GM13976 (cell line): Measurements from ENCODE around the gene AVPI1.

Experiments used
- DNase-seq: peaks from one replicate; pipeline ENCODE4 v3.0.0; 2012; ENCODE audit warnings: low spot score
- in situ Hi-C: fragments of 300-500 bp; cut with MboI; formaldehyde crosslinking; loops from one replicate; pipeline ENCODE4 v1.12.0; 2022; ENCODE audit warnings: low sequenced_read_pairs, mixed read lengths, inconsistent platforms; ENCODE audit not compliant: unreplicated experiment
- TF ChIP-seq, protein P1 (sequence below): IDR thresholded peaks from 2 replicates; pipeline ENCODE4 v1.5.1; 2012; ENCODE audit warnings: borderline replicate concordance, mild to moderate bottlenecking; ENCODE audit not compliant: insufficient read depth; ENCODE audit errors: extremely low read depth, missing control alignments, control extremely low read depth

The AVPI1 gene

GRCh38 chr10:97713339-97713825, 26.3 kb upstream of the AVPI1 start, which contains the start of gene MARVELD1:
Gene MARVELD1, plus strand, starts transcription at chr10:97713730. Its CDS starts 147 bp downstream, at chr10:97713877.
- TF ChIP-seq, protein P1, sequence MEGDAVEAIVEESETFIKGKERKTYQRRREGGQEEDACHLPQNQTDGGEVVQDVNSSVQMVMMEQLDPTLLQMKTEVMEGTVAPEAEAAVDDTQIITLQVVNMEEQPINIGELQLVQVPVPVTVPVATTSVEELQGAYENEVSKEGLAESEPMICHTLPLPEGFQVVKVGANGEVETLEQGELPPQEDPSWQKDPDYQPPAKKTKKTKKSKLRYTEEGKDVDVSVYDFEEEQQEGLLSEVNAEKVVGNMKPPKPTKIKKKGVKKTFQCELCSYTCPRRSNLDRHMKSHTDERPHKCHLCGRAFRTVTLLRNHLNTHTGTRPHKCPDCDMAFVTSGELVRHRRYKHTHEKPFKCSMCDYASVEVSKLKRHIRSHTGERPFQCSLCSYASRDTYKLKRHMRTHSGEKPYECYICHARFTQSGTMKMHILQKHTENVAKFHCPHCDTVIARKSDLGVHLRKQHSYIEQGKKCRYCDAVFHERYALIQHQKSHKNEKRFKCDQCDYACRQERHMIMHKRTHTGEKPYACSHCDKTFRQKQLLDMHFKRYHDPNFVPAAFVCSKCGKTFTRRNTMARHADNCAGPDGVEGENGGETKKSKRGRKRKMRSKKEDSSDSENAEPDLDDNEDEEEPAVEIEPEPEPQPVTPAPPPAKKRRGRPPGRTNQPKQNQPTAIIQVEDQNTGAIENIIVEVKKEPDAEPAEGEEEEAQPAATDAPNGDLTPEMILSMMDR: no peak
- DNase-seq: peak; percentile 61
- in situ Hi-C loops: no loop called here

DNA sequence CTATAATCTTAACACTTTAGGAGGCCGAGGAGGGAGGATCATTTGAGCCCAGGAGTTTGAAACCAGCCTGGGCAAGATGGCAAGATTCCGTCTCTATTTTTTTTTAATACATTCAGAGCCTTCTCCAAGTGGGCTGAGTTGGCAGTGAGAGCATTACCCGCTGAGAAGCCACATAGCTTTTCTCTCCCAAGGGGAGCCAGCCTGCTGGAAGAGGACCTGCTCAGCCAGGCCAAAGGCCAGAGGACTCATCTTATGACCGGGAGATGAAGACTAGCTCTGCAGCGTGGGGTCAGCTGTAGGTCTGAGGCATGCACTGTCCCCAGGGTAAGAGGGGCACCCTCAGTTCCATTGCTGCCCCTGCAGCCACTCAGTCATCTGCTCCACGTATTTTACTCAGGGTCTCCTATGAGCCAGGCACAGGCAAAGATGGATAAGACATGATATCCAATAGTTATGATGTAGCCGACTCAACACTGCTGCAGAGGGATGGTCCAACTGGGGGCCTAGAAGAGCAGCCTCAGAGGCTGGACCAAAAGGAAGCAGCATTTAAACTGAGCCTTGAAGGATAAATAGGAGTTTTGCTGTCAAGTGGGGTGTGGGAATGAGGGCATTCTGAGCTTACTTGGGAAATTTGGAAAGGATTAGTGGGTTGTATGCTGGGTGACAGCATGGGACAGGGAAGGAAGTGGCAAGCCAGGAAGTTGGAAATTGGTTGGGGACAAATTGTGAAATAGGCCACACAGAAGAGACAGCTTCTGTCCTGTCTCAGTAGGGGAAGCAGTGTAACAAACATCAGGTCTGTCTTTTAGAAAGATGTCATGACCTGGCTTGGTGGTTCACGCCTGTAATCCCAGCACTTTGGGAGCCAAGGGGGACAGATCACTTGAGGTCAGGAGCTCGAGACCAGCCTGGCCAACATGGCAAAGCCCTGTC, 24.9 kb upstream of the AVPI1 start:
- in situ Hi-C loops: no loop called here
- TF ChIP-seq, protein P1: no peak
- no peak for DNase-seq

GRCh38 chr10:97708976-97709946, 22.2 kb upstream of the AVPI1 start:
- in situ Hi-C loops: no loop called here

DNA sequence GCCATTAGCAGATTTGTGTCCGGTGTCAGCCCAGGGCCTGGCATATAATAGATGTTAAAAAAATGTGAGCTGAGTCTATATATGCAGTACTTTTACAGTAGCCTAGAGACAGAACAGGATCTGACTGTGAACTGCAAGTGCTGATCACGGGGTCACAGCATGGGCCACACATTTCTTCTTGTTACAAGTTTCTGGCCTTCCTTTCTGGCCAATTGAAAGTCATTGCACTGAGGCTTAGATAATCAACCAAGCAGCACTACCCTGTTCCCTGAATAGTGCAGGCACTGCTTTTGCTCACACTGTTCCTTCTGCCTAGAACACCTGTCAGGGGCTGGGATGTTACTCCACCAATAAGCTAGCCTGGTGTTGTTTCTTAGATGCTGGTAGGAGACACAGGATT, 21.1 kb upstream of the AVPI1 start:
- TF ChIP-seq, protein P1: no peak
- no peak for DNase-seq
- in situ Hi-C loops: no loop called here

More at GRCh38 chr10:97708976-97709946, 22.2 kb upstream of the AVPI1 start:
- no peak for DNase-seq
- TF ChIP-seq, protein P1: peak; percentile 46

DNA sequence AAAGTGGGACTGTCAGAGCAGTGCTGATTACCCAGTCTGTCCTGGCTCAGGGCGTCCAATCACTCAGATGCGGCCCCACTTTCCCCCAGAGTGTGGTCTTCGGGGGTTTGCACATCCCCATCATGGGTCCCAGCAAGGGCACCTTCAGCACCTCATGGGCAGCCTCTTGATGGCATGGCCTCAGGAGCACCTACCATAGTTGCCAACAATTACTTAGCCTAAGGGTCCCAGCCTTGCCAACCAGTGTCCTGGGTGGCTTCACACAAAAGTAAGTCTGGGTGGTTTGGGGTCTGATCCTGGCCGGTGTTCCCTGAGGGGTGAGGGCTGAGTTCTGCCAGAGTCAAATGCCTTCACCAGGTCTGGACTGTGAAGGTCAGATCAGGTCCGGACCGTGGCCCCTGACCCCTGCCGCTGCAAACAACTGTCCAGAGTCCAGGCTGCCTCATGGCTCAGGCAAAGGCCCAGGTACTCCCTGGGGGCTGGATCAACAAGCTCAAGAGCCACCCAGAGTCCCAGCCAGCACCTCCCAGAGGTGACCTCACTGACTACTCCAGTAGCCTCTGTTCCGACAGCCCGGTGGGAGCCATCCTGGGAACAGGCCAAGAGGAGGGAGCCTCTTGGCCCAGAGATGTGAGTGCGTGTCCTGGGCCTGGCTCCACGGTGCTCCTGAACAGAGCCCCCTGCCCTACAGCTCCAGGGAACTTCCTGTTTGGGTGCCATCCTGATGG, 20.3 kb upstream of the AVPI1 start:
- in situ Hi-C loops: no loop called here
- TF ChIP-seq, protein P1: no peak
- no peak for DNase-seq
